UCSD-AML1 (cell line): ENCODE results near the gene GPR142.
"Not testable (repeated sequence)": the region's sequence is repeated elsewhere in the genome, so short reads cannot be mapped to it uniquely, and the experiment has no call there.

ENCODE experiments used
- DNase-seq: peaks from one replicate; lab custom pipeline; 2025; ENCODE audit not compliant: unreplicated experiment; lab: John Stamatoyannopoulos, UW

Gene GPR142

DNA sequence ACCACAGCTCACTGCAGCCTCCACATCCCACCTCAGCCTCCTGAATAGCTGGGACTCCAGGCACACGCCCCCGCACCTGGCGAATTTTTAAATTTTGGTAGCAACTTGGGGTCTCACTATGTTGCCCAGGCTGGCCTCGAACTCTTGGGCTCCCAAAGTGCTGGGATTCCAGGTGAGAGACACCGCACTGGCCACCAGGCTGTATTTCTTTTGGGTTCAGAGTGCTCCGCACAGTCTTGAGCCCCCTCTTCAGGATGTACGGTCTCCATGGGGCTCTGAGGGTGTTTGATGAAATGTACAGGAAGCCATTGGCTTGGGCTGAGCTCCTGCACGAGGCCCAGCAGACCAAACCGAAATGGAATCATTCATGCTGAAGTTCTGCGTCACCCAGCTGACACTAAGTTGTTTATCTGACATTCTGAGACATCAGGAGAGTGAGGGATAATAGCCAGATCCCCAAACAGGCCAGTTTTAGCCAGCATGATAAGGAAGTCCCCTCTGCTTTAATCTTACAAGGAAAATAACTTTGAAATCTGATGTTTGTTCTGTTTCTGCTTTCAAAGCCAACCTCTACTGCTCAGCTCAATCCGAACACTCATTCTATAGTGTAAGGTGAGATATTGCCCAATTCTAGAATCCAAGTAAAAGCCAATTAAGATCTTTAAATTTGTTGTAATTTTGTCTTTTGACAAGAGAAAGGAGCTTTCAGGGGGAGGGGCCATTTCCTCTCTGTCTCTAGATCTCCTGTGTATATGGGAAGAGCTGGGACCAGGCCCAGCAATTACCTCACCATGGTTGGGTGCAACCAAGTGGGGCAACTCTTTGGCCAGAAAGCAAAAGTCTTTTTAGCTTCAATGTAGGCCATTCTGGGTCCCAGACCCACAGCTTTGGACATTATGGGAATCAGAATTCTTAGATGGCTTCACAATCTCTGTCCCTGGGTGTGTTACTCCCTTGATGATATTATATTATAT is 23.7 kb downstream of the GPR142 start:
- DNase-seq: no peak

DNA sequence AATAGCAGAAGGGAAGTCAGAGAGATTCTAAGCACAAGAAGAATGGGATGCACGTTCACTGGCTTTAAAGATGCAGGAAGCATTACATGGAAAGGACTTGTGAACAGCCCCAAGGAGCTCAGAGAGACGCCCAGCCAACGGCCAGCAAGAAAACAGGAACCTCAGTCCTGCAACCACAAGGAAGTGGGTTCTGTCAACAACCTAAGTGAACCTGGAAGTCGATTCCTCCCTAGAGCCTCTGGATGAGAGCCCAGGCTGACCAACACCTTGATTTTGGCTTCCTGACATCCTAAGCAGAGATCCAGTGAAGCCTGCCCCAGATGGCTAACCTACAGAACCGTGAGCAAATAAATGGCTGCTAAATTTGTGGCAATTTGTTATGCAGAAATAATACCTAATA is 24.5 kb downstream of the GPR142 start:
- peak; percentile 52 for DNase-seq

DNA sequence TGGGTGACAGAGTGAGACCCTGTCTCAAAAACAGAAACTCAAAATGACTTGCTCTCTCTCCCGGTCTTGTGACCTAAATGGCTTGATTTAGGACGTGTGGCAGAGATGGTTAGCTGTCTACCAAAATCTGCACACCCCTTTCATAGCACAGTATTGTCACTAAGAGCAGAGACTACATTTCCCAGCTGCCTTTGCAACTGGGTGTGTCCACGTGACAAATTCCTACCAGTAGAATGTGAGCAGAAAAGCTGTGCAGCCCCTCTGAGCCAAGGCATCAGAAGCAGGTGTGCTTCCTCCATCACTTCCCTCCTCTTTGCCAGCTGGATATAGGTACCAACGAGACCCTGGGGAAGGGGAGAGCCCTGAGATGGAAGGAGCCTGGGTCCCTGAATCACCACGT is 25.5 kb downstream of the GPR142 start:
- no peak for DNase-seq

DNA sequence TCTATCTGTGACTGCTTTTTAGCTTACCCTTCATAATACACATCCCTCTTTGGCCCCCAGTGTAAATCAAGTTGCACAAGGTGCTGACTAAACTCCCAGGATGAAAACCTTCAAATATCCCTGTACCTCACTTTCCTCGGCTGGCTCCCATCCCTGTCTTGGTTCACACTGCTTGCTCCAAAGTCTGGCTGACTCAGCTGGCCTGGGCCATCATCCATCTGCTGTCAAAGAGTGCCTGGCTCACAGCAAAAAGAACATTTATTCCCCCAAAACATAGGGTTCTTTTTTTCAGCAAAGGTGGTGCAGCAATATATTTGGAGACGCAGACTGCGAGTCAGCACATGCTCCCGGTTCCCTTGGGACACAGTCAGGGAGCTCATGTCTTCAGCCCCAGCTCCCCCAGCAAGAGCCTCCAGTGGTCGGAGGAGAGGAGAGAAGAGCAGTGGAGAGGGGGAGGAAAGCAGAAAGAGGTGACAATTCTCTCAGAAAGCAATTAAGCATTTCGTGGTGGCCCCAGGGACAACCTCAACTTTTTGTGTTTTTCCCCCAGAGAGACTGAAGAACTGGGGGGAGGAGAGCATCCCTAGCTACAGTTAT is 26.1 kb downstream of the GPR142 start:
- no peak for DNase-seq

DNA sequence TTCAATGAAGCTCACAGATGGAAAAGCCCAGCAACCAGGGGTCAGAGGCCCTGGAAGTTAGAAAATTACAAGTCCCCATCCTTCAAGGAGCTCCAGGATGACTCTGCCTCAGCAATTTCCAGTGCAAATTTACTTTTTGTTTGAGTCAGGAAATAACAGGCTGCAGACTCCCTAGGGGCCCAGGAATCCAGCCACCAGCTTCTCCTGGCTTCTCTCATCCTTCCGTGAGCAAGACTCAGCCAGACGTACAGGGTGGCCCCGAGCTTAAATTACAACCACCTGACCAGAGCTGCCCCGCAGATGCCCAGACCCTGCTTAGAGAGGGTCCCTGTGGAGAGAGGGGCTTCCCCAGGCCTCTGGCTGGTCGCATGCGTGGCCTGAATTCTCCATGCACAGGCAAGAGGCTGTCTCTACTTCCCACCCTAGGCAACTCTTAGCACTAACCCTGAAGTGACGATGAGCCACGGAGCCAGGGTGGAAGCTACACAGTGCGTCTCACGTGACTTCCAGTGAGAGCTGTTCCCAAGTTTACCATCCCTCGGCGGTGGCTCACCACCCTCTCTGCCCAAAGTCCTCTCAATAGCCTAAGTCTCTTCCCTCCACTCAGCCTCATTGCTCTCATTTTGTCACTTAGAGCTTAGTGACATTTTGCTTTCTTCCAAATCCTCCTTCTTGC is 27.1 kb downstream of the GPR142 start:
- DNase-seq: no peak

DNA sequence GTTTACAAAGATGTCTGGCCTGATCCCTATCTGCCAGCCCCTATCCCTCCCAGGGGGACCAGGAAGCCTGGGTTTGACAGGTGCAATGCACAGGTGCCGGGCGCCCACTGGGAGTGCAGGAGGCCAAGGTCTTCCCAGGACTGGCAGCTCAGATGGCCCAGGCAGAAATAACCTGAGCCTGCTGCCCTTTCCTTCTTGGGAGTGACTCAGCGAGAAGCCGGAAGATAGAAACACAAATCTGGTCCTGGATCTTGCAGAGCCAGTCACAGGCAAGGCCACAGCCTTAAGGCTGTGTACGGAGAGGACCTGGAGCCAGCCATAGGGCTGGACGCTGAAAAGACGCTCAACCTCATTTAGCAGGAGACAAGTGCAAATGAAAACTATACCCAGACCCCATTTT is 27.7 kb downstream of the GPR142 start:
- peak; percentile 25 for DNase-seq

DNA sequence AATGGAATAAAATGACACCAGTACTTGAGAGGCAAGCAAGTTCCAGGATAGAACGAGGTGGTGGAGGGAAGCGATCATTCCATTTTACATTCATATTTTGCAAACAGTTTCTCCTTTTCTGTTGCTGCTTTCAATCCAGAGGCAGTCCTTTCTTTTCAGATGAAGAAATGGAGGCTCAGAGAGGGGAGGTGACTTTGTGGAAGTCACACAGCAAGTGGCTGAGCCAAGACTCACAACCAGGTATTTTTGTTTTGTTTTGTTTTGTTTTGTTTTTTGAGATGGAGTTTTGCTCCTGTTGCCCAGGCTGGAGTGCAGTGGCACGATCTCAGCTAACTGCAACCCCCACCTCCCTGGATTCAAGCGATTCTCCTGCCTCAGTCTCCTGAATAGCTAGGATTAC is 29.3 kb downstream of the GPR142 start:
- no peak for DNase-seq

DNA sequence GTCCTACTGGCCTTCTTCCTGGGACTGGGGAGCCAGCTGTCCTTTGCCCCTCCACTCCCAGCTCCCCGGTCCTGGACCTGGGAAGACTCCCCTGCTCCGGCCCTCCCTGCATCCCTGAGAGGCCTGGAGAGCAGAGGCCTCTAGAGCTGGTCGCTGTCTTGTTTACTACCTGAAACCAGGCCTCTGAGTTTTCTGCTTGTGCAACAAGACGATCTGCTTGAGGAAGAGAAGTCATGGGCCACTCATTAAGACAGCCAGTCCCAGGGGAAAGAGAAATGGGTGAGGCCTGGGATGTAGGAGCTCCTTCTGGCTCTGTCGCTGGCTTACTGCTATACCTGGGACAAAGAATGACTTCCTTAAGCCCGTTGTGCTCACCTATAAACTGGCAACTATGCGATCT is 34.7 kb downstream of the GPR142 start:
- DNase-seq: no peak

DNA sequence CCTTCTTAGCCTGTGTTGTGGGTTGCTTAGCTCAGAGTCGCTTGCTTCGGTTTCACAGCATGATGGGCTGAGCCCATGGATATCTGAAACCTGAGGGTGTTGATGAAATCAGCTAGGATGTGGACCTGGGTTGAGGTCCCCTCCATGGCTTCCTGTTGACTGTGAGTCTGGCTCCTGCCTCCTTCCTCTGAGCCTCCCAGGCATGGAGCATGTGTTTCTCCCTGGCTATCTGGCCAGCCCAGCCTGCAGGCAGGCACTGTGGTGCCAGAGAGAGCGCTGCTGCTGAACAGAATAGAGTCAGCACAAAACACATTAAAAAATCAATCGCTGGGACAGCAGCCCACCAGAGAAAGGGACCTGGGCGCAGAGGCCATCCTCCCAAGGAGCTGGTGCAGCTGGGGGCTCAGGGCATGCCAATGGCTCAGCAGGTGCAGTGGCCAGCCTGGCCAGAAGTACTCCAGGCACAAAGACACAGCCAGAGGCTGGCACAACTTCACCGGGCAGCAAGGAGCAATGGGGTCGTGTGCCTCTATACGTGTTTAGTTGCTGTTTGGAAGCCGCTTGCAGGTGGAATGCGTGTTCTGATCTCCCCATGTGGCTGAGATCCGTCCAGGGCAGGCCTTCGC is 36.3 kb downstream of the GPR142 start:
- DNase-seq: peak; percentile 52

DNA sequence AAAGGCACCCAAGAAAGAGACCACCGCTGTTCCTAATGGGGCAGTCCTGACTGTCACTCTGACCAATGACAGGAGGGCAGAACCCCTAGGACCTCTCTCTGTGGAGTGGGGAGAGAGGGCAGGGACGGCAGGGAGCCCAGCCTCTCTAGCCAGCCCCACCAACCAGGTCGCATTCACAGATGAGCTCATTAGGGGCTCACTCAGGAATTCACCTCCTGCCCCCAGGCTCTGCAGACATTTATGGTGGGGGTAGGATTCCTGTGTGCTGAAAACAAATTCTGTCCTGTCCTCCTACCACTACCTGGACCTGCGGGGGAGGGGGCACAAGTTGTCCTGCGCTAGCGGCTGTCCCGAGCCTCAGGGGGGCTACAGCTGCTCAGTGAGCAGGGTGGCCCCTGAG is 36.9 kb downstream of the GPR142 start:
- no peak for DNase-seq

DNA sequence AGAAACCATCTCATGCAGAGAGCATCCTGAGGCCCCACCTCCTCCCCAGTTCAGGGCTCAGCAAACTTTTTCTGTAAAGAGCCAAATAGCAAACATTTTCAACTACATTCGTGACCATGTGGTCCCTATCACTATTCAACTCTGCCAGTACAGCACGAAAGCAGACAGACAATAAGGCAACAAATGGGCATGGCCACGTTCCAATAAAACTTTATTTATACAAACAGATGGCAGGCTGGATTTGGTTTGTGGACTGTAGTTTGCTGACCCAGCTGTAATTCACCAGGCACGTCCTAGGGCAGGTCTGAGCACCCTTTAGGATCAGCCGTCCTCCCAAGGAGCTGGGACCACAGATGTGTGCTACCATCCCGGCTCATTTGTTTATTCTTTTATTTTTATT is 37.5 kb downstream of the GPR142 start:
- DNase-seq: no peak

DNA sequence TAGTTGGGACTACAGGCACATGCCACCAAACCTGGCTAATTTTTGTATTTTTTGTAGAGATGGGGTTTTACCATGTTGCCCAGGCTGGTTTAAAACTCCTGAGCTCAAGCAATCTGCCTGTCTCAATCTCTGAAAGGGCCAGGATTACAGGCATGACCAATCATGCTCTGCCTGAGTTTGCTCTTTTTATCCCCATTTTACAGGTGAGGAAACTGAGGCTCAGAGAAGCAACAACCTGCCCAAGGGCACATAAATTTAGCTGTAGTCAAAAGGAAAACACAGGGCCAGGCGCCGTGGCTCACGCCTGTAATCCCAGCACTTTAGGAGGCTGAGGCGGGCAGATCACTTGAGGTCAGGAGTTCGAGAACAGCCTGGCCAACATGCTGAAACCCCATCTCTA is 38.0 kb downstream of the GPR142 start:
- not testable (repeated sequence) for DNase-seq

DNA sequence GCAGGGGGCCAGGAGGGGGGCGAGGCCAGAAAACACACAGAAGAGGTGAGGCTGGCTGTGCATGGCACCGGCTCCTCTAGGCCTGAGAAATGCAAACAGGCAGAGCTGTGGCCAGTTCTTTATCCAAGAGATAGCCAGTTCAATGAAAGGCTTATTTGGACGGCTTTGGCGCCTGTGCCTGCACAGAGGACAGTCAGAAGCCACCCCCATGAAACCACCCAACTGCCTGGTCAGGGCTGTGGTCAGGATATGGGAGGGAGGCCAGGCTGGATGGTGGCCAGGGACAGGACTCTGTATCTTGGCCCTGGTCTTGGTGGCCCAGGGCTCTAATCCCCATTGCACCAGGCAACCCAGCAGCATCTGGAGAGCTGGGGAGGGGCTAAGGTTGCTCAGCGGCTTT is 40.1 kb downstream of the GPR142 start:
- no peak for DNase-seq

DNA sequence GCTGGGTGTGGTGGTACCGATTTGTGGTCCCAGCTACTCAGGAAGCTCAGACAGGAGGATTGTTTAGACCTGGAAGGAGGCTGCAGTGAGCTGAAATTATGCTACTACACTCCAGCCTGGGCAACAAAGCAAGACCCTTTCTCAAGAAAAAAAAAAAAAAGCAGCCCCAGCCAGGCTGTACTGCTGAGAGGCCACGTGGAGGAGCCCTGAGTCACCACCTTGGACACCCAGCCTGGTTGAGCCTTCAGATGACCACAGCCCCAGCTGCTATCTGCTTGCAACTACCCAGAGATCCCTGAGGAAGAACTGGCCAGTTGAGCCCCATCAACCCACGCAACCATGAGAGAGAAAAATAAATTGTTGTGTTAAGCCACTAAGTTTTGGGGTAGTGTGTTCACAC is 41.0 kb downstream of the GPR142 start:
- DNase-seq: peak; percentile 24

DNA sequence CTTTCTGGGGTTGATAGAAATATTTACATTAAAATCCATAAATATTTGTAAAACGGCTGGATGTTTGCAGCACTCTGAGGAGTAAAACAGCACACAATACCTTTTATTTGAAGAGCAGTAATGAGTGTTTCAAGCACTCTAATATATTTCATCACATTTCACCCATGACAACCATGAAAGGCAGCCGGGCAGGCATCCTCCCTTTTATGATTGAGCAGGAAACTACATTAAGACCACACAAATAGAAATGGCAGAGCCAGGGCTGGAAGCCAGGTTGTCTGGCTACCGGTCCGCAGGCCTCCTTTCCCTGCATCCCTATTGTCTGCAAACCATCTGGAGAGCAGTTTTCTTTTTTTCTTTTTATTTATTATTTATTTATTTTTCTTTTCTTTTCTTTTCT is 41.5 kb downstream of the GPR142 start:
- DNase-seq: no peak

DNA sequence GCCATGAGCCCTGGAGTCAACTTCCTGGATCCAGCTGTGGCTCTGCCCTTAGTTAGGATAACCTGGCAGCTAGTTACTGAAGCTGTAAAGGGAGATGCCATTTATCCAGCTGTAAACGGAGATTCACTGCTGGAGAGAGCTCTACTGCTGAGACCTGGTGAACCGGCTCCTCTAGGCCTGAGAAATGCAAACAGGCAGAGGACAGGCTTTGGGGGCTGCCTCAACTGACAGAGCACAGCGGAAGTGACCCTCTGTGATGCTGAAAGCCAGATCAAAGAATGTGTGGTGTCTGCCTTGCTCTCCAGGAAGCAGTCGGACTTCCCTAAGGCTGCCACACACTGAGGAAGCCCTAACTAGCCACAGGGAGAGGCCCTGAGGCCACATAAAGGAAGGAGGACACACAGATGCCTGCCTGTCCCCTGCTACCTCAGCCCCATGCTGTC is 42.7 kb downstream of the GPR142 start:
- peak; percentile 53 for DNase-seq

DNA sequence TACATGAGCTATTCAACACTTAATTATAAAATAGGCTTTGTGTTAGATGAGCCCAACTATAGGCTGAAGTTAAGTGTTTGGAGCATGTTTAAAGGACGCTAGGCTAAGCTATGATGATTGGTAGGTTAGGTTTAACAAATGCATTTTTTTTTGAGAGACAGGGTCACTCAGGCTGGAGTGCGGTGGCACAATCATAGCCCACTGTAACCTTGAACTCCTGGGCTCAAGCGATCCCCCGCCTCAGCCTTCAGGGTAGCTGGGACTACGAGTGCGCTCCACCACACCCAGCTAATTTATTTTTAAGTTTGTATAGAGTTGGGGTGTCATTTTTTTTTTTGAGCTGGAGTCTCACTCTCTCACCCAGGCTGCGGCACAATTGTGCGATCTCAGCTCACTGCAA is 45.3 kb downstream of the GPR142 start:
- DNase-seq: no peak

DNA sequence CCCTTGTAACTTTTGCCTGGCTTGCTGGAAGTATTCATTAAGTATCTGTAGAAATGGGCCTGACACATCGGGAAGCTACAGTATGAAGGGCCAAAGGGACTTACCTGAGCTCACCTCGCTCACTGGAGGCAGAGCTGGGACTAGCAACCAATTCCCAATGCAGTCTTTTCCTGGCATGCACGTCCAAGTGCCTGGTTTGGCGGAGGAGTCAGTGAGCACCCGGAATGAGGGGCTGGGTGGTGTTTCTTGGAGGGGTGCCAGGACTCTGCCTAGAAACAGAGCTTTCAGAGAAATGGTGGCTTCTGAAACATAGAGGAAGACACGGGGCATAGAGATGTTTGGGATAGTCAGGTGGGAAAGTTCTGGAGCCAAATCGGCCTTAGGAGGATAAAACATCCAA is 46.2 kb downstream of the GPR142 start:
- DNase-seq: no peak

DNA sequence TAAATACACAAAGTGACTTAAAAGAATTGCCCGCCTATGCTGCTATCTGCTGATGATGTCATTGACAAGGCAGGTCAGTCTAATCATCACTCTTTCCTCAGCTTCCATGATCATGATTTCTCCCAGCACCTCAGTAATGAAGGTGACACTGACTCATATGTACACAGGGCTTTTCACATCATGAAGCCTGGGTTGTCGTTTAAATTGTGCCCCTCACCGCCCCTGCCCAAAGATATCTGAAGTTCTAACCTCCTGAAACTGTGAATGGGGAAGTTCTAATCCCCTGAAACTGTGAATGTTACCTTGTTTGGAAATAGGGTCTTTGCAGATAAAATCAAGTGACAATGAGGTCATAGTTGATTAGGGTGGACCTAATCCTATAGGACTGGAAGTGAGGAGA is 47.2 kb downstream of the GPR142 start:
- DNase-seq: no peak

DNA sequence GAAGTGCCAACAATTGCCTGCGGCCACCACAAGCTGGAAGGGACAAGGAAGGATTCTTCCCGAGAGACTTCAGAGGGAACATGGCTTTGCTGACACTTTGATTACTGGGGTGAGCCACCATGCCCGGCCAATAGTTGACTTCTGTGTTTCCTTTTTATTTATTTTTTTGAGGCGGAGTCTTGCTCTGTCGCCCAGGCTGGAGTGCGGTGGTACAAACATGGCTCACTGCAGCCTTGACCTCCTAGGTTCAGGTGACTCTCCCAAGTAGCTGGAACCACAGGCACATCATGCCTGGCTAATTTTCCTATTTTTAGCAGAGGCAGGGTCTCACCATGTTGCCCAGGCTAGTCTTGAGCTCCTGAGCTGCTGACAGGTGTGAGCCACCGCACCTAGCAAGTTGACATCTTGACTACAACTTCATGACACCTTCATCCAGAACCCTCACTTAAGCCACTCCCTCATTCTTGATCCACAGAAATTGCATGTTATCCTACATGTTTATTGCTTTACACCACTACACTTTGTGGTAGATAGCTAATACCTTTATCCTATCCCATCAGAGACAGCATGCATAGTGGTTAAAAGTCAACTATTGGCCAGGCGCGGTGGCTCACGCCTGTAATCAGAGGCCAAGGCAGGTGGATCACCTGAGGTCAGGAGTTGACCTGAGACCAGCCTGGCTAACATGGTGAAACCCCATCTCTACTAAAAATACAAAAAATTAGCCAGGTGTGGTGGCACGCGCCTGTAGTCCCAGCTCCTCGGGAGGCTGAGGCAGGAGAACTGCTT is 48.5 kb downstream of the GPR142 start:
- DNase-seq: no peak
